MM.1S (cell line): ENCODE data around the gene COL5A1.

Experiments used
- DNase-seq: peaks from one replicate; pipeline ENCODE4 v3.0.0-alpha.2; 2015
- H2AFZ ChIP-seq: fragments of 300-600 bp; sonication (generic); 2 replicates; pipeline ENCODE4 v1.6.0; 2016; ENCODE audit warnings: antibody characterized with exemption, low read length
- H3F3A ChIP-seq: fragments of 300-600 bp; sonication (generic); 2 replicates; pipeline ENCODE4 v1.6.1; 2016; ENCODE audit warnings: mild to moderate bottlenecking, antibody characterized with exemption, low read length, moderate library complexity, mixed read lengths; ENCODE audit not compliant: insufficient read depth
- H3K27ac ChIP-seq: fragments of 300-600 bp; sonication (generic); 2 replicates; pipeline ENCODE4 v1.5.1; 2016; ENCODE audit warnings: mild to moderate bottlenecking, low read length
- H3K27me3 ChIP-seq: fragments of 300-600 bp; sonication (generic); replicated peaks from 2 replicates; pipeline ENCODE4 v1.6.0; 2016; ENCODE audit warnings: low read length; ENCODE audit not compliant: insufficient read depth
- H3K36me3 ChIP-seq: fragments of 300-600 bp; sonication (generic); replicated peaks from 2 replicates; pipeline ENCODE4 v1.6.1; 2016; ENCODE audit warnings: mild to moderate bottlenecking, low read length, mixed read lengths; ENCODE audit not compliant: insufficient read depth
- H3K4me1 ChIP-seq: fragments of 300-600 bp; sonication (generic); 2 replicates; pipeline ENCODE4 v1.6.1; 2016; ENCODE audit warnings: low read length, mixed read lengths
- H3K4me2 ChIP-seq: fragments of 300-600 bp; sonication (generic); 2 replicates; pipeline ENCODE4 v1.6.0; 2016; ENCODE audit warnings: low read depth, low read length
- H3K4me3 ChIP-seq: fragments of 300-600 bp; sonication (generic); 2 replicates; pipeline ENCODE4 v1.5.1; 2016; ENCODE audit warnings: low read length, mixed read lengths
- H3K79me2 ChIP-seq: fragments of 300-600 bp; sonication (generic); 2 replicates; pipeline ENCODE4 v1.6.1; 2016; ENCODE audit warnings: mixed run types, low read length, mixed read lengths
- H3K9ac ChIP-seq: fragments of 300-600 bp; sonication (generic); 2 replicates; pipeline ENCODE4 v1.6.1; 2016; ENCODE audit warnings: low read length, mixed read lengths
- H3K9me2 ChIP-seq: fragments of 300-600 bp; sonication (generic); replicated peaks from 2 replicates; pipeline ENCODE4 v1.6.1; 2016; ENCODE audit warnings: mild to moderate bottlenecking, low read length, mixed read lengths; ENCODE audit not compliant: insufficient read depth
- H3K9me3 ChIP-seq: fragments of 300-600 bp; sonication (generic); replicated peaks from 2 replicates; pipeline ENCODE4 v1.6.1; 2016; ENCODE audit warnings: mild to moderate bottlenecking, low read length, mixed read lengths; ENCODE audit not compliant: insufficient read depth
- H4K20me1 ChIP-seq: fragments of 300-600 bp; sonication (generic); 2 replicates; pipeline ENCODE4 v1.6.1; 2016; ENCODE audit warnings: mild to moderate bottlenecking, low read length, moderate library complexity, mixed read lengths; ENCODE audit not compliant: insufficient read depth
- CTCF ChIP-seq: fragments of 300-600 bp; sonication (generic); IDR thresholded peaks from 2 replicates; pipeline ENCODE4 v1.5.1; 2016; ENCODE audit warnings: antibody characterized with exemption, low read length, mixed read lengths
- EZH2 ChIP-seq: fragments of 300-600 bp; sonication (generic); optimal IDR thresholded peaks from 2 replicates; pipeline ENCODE3; 2017; ENCODE audit warnings: low read depth, mild to moderate bottlenecking, antibody characterized with exemption, low read length, mixed read lengths
- EZH2phosphoT487 ChIP-seq: fragments of 300-600 bp; sonication (generic); IDR thresholded peaks from 2 replicates; pipeline ENCODE4 v1.6.1; 2018; ENCODE audit warnings: antibody characterized with exemption, low read length

Gene COL5A1

GRCh38 chr9:134633362-134634142, 8.1 kb upstream of the COL5A1 start:
- H2AFZ ChIP-seq, result no peak overlapping the region
- H3K27ac ChIP-seq, result no peak overlapping the region
- no peaks in the 10 kb centered on the region for H3K4me1 ChIP-seq
- no peak overlapping the region for H3K4me3 ChIP-seq
- H4K20me1 ChIP-seq, result no peaks in the 10 kb centered on the region
- no peak overlapping the region for H3K4me2 ChIP-seq
- H3K9me2 ChIP-seq, result no peaks in the 10 kb centered on the region
- H3K27me3 ChIP-seq, result peaks cover 95% of the 10 kb centered on the region
- no peaks in the 10 kb centered on the region for H3K36me3 ChIP-seq
- DNase-seq, result no peak
- H3F3A ChIP-seq, result no peaks in the 10 kb centered on the region
- no peaks in the 10 kb centered on the region for H3K9me3 ChIP-seq
- H3K79me2 ChIP-seq, result no peaks in the 10 kb centered on the region
- TF ChIP-seq EZH2 (no peak), EZH2phosphoT487 (no peak), CTCF (no peak)
- H3K9ac ChIP-seq, result no peak overlapping the region

GRCh38 chr9:134634176-134634575, 7.4 kb upstream of the COL5A1 start:
- no peaks in the 10 kb centered on the region for H3K4me1 ChIP-seq
- no peak overlapping the region for H2AFZ ChIP-seq
- H3K79me2 ChIP-seq, result no peaks in the 10 kb centered on the region
- H3K9ac ChIP-seq, result no peak overlapping the region
- H3F3A ChIP-seq, result no peaks in the 10 kb centered on the region
- no peaks in the 10 kb centered on the region for H3K9me2 ChIP-seq
- TF ChIP-seq EZH2phosphoT487 (no peak), EZH2 (no peak), CTCF (no peak)
- no peak for DNase-seq
- H3K27me3 ChIP-seq, result peaks cover 95% of the 10 kb centered on the region
- H3K4me2 ChIP-seq, result no peak overlapping the region
- H3K9me3 ChIP-seq, result no peaks in the 10 kb centered on the region
- H3K4me3 ChIP-seq, result no peak overlapping the region
- no peak overlapping the region for H3K27ac ChIP-seq
- H4K20me1 ChIP-seq, result no peaks in the 10 kb centered on the region
- no peaks in the 10 kb centered on the region for H3K36me3 ChIP-seq

DNA sequence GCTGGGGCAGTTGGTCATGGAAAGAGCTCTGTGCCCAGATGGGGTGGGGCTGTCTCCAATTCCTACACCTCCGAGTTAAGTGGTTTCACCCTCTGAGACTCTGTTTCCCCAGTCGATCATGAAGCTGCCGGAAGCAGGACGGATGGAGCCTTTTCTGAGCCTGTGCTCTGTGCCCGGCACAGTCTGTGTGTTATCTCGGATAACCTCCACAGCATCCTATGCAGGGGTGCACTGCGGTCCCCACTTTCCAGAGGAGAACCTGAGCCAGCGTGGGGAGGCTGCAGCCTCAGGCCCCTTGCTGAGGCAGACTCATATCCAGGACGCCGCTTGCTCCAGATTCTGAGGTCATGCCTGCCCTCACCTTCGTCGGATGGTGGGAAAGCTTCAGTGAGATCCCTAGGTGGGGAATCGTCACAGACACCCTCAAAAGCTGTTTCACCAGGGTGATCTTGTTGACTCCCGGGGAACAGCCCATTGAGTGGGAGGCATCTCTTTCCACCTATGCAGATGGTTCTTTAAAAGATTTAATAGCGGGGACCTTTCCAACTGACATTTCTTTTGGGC, 6.9 kb upstream of the COL5A1 start:
- H4K20me1 ChIP-seq, result no peaks in the 10 kb centered on the region
- H3F3A ChIP-seq, result no peaks in the 10 kb centered on the region
- no peaks in the 10 kb centered on the region for H3K9me2 ChIP-seq
- H3K79me2 ChIP-seq, result no peaks in the 10 kb centered on the region
- no peaks in the 10 kb centered on the region for H3K4me1 ChIP-seq
- H2AFZ ChIP-seq, result no peak overlapping the region
- H3K36me3 ChIP-seq, result no peaks in the 10 kb centered on the region
- H3K4me3 ChIP-seq, result no peak overlapping the region
- H3K27me3 ChIP-seq, result peaks cover 95% of the 10 kb centered on the region
- H3K9ac ChIP-seq, result no peak overlapping the region
- no peak for DNase-seq
- H3K27ac ChIP-seq, result no peak overlapping the region
- TF ChIP-seq EZH2 (no peak), EZH2phosphoT487 (no peak), CTCF (no peak)
- H3K4me2 ChIP-seq, result no peak overlapping the region
- H3K9me3 ChIP-seq, result no peaks in the 10 kb centered on the region
